ENCODE data around the gene ASMTL.

- TF ChIP-seq CTCF (conservative IDR thresholded peaks at IDR 0.05) (no peak), EZH2 (IDR thresholded peaks at IDR 0.05; ENCODE audit: low read depth) (no peak)
These were observed 12.2 kb downstream of the ASMTL start for GRCh38 chrX:1440506-1440905.

Data from PC-9 (cell line).